ENCODE results near the gene NAPA.

The NAPA gene
- 59.7 reads per million, percentile 72 among the genes with 10 or more reads in this experiment for total RNA-seq

DNA sequence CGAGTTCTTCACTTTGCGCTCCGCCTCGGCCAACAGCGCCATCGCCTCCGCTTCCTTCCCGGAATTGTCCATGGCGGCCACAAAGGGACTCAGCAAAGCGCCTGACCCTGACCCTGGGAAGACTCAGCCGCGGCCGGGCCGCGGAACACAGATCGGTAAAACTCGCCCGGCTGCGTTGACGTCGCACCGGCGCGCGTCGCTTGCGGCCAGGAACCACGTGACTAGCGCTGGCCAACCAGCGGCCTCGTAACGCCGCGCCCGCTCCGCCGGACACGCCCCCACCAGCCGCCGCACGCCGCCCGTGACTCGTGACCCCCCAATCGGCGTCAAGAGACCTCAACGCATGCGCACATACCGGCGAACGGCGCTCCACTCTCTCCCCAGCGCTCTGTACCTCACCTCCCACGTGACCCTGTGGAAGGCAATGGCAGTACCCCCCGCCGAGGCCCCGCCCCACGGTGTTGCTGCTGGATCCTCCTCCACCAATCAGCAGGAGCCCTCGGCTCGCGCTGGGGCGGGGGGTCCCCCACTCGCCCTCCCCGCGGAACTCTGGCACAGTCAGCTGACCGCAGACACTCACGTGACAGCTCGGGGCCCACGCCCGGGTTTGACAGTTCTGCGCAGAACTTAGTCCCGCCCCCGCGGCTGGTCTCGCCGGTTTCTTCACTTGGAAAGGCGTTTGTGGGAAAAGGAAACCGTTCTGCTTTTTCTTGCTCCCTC, at the start of gene NAPA:
TSS of gene NAPA (minus strand) at position 195 of the 720 bp plus-strand sequence. CDS start at position 72, 123 bp downstream.
- DNase-seq = peak; percentile 100

GRCh38 chr19:47564081-47564480, 49.2 kb upstream of the NAPA start:
- DNase-seq = no peak

DNA sequence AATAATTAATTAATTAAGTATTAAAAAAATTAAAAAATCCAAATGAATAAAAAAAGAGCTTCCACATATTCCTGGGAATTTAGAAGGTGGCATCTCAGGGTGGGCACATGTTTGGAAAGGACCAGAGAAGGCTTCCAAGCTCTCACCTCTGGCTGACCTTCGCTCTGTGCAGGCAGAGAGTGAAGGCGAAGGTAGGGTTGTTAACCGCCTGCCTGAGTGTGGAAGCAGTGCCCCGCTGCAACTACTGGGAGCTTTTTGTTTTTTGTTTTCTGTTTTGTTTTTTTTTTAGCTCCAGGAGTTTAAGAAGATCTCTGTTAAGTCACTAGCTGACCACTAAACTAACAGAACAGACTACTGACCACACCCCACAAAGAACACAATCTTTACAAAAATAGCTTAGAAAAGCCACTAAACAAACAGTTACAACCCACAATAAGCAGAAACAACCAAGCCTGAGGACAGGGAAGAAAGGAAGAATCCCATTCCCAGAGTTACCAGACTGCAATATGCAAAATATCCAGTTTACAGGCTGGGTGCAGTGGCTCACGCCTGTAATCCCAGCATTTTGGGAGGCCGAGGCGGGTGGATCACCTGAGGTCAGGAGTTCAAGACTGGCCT, 46.7 kb upstream of the NAPA start:
- no peak for DNase-seq

DNA sequence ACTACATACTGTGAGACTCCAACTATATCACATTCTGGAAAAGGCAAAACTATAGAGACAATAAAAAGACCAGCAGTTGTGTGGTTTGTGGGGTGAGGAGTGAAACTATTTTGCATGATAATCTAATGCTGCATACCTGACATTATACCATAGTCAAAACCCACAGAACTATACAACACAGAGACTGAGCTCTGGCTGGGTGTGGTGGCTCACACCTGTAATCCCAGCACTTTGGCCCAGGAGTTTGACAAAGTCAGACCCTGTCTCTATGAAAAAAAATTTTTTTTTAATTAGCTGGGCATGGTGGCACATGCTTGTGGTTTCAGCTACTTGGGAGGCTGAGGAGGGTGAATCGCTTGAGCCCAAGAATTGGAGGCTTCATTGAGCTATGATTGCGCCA, 46.1 kb upstream of the NAPA start:
- DNase-seq = no peak

GRCh38 chr19:47550129-47550528, 35.3 kb upstream of the NAPA start:
- DNase-seq = no peak

- DNase-seq = no peak
These were observed 34.5 kb upstream of the NAPA start for GRCh38 chr19:47549261-47549862.

DNA sequence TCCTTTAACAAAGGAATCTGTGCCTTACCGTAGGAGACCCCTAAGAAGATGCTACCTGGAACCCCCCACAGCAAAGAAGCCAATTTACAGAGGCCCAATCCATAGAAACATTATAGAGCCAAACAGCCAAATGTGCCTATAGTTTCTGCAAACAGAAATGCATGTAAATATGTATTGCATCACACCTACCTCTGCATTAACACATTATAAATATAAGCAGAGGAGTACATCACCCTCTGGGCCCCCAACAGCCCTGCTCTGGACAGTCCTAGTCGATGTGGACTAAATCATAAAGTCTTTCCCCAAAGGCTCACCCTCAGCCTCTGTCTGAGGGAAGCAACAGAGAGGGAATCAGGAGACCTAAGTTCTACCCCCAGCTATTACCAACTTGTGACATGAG, 32.3 kb upstream of the NAPA start:
- DNase-seq = no peak

- no peak for DNase-seq
These were observed 30.4 kb upstream of the NAPA start for GRCh38 chr19:47545061-47545948.

DNA sequence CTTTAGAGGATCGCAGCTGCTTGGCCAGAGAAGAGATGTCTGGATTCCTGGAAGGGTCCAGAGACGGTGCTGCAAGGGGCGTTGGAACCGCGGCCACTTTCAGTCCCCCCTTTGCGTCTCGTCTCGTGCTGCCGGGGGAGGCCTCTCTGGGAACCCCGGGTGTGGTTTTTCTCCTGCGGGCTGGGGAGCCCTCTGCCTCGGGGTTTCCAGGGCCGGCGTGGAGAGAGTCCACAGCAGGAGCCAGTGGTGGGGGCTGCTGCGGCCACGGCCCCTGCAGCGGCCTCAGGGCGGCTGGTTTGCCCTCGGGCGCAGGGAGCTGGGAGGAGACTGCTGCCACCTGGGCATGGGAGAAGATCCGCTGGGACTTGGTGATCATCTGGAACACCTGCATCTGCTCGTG, 29.6 kb upstream of the NAPA start:
- DNase-seq = no peak

DNA sequence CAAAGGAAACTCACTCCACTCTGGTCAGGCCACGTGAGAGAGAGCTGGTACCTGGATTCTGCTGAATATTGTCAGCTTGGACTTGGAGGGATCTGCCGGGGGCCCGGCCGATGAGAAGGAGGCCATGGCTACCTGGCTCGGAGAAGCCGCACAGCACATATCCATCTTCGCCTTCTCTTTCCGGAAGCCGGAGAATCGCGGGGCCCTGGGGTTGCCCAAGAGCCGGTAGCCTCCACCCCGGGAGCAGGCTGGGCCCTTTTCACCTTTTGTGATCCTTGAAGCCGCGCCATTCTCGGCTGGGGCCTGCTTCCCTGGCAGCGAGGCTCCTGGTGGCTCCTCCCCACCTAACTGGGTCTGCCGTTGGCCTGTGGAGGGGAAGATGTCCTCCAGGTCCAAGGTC, 29.2 kb upstream of the NAPA start:
- DNase-seq = no peak

DNA sequence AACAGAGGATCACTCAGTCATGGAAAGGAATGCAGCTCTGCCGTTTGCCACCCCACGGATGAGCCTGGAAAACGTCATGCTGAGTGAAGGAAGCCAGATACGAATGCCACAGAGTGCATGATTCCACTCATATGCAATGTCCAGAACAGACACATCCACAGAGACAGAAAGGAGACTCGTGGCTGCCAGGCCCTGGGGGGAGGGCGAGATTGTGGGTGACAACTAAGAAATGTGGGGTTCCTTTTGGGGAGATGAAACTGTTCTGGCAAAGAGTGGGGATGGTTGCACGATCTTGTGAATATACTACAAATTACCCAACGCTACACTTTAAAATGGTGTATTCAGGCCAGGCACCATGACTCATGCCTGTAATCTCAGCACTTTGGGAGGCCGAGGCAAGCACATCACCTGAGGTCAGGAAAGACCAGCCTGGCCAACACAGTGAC, 27.2 kb upstream of the NAPA start:
- DNase-seq = no peak

- DNase-seq = peak; percentile 31
These were observed 26.7 kb upstream of the NAPA start for GRCh38 chr19:47541518-47541917.

DNA sequence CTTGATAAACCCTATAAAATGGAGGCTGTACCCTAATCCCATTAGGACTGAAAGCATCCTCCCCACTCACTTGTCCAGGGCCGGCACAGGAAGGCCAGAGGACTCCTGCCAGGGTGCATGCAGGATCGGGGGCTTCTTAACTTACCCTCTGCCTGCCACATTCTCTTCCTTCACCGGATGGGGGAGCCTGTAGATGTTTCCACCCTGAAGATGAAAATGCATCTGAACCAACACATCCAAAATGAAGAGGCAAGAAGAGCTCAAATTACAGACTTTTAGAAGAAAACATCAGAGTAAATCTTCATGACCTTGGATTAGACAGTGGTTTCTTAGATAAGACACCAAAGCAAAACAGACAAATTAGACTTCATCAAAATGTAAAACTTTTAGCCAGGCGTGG, 25.9 kb upstream of the NAPA start:
- DNase-seq = no peak

GRCh38 chr19:47539747-47540311, 25.0 kb upstream of the NAPA start:
- DNase-seq = no peak

DNA sequence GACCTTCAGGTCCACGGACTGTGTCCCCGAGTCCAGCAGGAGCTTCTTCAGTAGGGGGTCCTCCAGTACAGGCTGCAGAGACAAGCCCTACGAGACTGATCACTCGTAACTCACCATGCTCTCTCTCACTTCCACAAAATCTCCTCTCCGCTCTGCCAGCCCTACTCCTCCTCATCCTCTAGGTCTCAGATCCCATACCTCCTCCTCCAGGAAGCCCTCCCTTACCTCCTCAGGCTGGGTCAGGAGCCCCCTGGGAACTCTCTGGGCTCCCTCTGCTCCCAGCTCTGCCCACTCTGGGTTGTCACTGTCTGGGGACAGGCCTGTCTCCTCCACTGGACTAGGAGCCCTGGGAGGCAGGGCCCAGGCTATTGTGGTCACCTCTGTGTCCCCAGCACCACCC, 23.9 kb upstream of the NAPA start:
- DNase-seq = no peak

GRCh38 chr19:47537493-47537892, 22.6 kb upstream of the NAPA start:
- DNase-seq = no peak

GRCh38 chr19:47534628-47535027, 19.8 kb upstream of the NAPA start:
- DNase-seq = no peak

GRCh38 chr19:47531640-47532387, 17.0 kb upstream of the NAPA start:
- no peak for DNase-seq

DNA sequence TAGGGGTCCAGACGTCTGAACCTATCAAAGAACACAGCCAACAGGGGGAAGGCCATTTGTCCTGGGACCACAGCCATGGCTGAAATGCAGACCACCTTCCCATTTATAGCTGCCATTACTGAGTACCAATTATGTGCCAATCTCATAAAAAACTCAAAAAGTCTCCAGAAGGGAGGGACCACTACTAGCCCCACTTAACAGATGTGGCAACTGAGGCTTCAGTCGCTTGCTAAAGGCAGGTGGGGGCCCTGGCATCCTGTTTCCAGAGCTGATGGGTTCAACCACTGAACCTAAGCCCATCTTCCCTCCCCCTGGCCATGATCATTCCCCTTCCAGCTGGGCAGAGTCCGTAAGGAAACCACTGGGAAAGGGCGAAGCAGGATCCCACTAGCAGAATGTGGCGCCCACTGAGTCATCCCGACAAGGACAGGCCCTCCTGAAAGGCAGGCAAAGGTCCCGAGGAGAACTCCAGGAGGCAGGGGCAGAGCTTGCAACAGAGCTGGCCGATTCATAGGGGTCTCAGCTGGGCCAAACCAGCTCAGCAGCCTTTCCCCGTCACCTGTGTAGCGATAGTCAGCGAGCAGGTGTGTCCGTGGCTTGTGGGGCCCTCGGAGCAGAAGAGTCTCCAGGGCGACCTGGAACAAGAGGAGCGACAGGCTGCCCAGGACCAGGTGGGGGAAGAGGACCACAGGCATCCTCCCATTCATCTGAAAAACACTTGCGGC, 14.3 kb upstream of the NAPA start:
- no peak for DNase-seq

- DNase-seq = no peak
These were observed 11.9 kb upstream of the NAPA start for GRCh38 chr19:47526798-47527197.

DNA sequence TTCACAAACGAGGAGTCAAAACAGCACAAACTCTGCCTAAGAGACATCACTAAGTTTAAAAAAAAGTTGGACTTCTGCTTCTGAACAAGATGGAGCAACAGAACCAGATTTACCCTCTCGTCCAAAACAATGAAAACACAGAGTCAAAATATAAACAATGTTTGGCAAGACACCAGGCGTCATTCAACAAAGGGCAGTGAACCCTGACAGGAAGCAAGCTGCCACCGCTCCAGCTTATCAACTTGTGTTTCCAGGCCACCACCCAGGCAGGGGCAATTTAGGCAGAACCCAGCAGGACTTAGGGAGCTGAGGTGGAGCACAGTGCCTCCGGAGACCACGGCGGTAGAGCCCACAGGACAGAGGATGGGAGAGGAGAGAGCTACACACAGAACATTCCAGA, 8.6 kb upstream of the NAPA start:
- DNase-seq = no peak

Measured in effector CD4-positive, alpha-beta T cell (primary cell).